Osteoblast (primary cell): ENCODE measurements around the gene ATL1. TPM values are rescaled to one million over a fixed set of nuclear protein-coding genes. Genes with fewer than 3 reads are reported as not detected.

Experiments used
- DNase-seq: peaks from one replicate; pipeline ENCODE4 v3.0.0; 2011; ENCODE audit warnings: low spot score, mixed read lengths; ENCODE audit not compliant: insufficient read length; ENCODE audit errors: missing footprints
- H2AFZ ChIP-seq: 2 replicates; pipeline ENCODE4 v1.6.0; 2011; ENCODE audit warnings: mild to moderate bottlenecking, low read length
- H3K27ac ChIP-seq: 2 replicates; pipeline ENCODE4 v1.5.1; 2011; ENCODE audit warnings: mild to moderate bottlenecking, low read depth, low read length, moderate library complexity
- H3K27me3 ChIP-seq: 2 replicates; pipeline ENCODE4 v1.6.0; 2012; ENCODE audit warnings: mild to moderate bottlenecking, control low read depth, inconsistent platforms, low read length, moderate library complexity; ENCODE audit not compliant: insufficient read depth
- H3K36me3 ChIP-seq: 2 replicates; pipeline ENCODE4 v1.5.1; 2011; ENCODE audit warnings: mild to moderate bottlenecking, low read length, control low read depth, moderate library complexity; ENCODE audit not compliant: insufficient read depth
- H3K4me1 ChIP-seq: 2 replicates; pipeline ENCODE4 v1.5.1; 2011; ENCODE audit warnings: mild to moderate bottlenecking, low read length, control low read depth, moderate library complexity; ENCODE audit not compliant: insufficient read depth
- H3K4me2 ChIP-seq: 2 replicates; pipeline ENCODE4 v1.6.0; 2011; ENCODE audit warnings: mild to moderate bottlenecking, low read length; ENCODE audit not compliant: insufficient read depth
- H3K4me3 ChIP-seq: fragments of 200-600 bp; sonication (generic); 3 replicates; pipeline ENCODE4 v1.5.1; 2012; ENCODE audit warnings: mild to moderate bottlenecking, low read length, inconsistent platforms; ENCODE audit not compliant: insufficient read depth
- H3K79me2 ChIP-seq: 2 replicates; pipeline ENCODE4 v1.6.0; 2012; ENCODE audit warnings: mild to moderate bottlenecking, low read length, control low read depth, inconsistent platforms; ENCODE audit not compliant: insufficient read depth
- H3K9me3 ChIP-seq: 2 replicates; pipeline ENCODE4 v1.5.1; 2011; ENCODE audit warnings: low read depth, low read length, control low read depth
- H4K20me1 ChIP-seq: 2 replicates; pipeline ENCODE4 v1.6.0; 2012; ENCODE audit warnings: mild to moderate bottlenecking, low read length, control low read depth; ENCODE audit not compliant: insufficient read depth
- total RNA-seq: library from RNA; depleted of rRNA; stranded (reverse); fragments of >200 nt; gene quantifications from 2 replicates; pipeline ENCODE4 v1.2.3, GENCODE V29; 2012
- TF ChIP-seq, protein P1 (sequence below): IDR thresholded peaks from 2 replicates; pipeline ENCODE4 v1.5.1; 2011; ENCODE audit warnings: mild to moderate bottlenecking, low read depth, low read length, moderate library complexity; ENCODE audit errors: extremely low read depth

ATL1 gene
- total RNA-seq, 1 donor: 6.5 TPM

GRCh38 chr14:50610465-50610864, 50.5 kb downstream of the ATL1 start:
- Histone ChIP-seq H3K4me3 (no peak overlapping the region), H3K36me3 (no peaks in the 10 kb centered on the region), H3K79me2 (no peaks in the 10 kb centered on the region), H3K9me3 (no peaks in the 10 kb centered on the region), H3K27me3 (no peaks in the 10 kb centered on the region), H2AFZ (no peak overlapping the region), H4K20me1 (no peaks in the 10 kb centered on the region), H3K4me2 (no peak overlapping the region), H3K4me1 (peaks cover 20% of the 10 kb centered on the region), H3K27ac (no peak overlapping the region)
- DNase-seq: no peak
- TF ChIP-seq, protein P1, sequence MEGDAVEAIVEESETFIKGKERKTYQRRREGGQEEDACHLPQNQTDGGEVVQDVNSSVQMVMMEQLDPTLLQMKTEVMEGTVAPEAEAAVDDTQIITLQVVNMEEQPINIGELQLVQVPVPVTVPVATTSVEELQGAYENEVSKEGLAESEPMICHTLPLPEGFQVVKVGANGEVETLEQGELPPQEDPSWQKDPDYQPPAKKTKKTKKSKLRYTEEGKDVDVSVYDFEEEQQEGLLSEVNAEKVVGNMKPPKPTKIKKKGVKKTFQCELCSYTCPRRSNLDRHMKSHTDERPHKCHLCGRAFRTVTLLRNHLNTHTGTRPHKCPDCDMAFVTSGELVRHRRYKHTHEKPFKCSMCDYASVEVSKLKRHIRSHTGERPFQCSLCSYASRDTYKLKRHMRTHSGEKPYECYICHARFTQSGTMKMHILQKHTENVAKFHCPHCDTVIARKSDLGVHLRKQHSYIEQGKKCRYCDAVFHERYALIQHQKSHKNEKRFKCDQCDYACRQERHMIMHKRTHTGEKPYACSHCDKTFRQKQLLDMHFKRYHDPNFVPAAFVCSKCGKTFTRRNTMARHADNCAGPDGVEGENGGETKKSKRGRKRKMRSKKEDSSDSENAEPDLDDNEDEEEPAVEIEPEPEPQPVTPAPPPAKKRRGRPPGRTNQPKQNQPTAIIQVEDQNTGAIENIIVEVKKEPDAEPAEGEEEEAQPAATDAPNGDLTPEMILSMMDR: no peak

GRCh38 chr14:50612806-50613205, 52.9 kb downstream of the ATL1 start:
- H3K4me3 ChIP-seq: no peak overlapping the region
- no peaks in the 10 kb centered on the region for H3K79me2 ChIP-seq
- H4K20me1 ChIP-seq: no peaks in the 10 kb centered on the region
- H3K27ac ChIP-seq: no peak overlapping the region
- no peak overlapping the region for H3K4me2 ChIP-seq
- no peak for DNase-seq
- peaks cover 5% of the 10 kb centered on the region for H3K4me1 ChIP-seq
- H3K9me3 ChIP-seq: no peaks in the 10 kb centered on the region
- H2AFZ ChIP-seq: no peak overlapping the region
- no peaks in the 10 kb centered on the region for H3K27me3 ChIP-seq
- TF ChIP-seq, protein P1: no peak
- no peaks in the 10 kb centered on the region for H3K36me3 ChIP-seq

DNA sequence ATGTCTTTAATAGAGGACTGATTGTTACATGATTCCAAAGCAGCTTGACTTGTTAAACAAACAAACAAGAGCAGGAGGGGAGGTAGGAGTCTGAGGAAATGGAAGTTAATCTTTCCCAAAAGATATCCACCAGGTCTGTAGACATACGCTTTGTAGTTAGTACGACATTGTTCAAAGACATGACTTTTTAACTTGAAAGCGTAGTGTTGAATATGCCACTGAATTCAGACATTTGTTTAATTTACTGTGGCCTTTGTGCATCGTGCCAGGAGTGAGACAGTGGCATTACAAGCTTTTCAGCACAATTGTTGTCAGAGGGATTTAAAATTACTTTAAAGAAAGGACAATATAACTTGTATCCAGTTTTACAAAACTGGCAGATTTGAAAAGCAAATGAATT, 55.1 kb downstream of the ATL1 start:
- Histone ChIP-seq H3K27me3 (no peaks in the 10 kb centered on the region), H3K4me1 (peaks cover under 1% of the 10 kb centered on the region), H4K20me1 (no peaks in the 10 kb centered on the region), H3K27ac (no peak overlapping the region), H3K9me3 (no peaks in the 10 kb centered on the region), H3K4me3 (no peak overlapping the region), H3K79me2 (no peaks in the 10 kb centered on the region), H3K4me2 (no peak overlapping the region), H3K36me3 (no peaks in the 10 kb centered on the region), H2AFZ (no peak overlapping the region)
- TF ChIP-seq, protein P1: no peak
- no peak for DNase-seq

GRCh38 chr14:50615552-50615951, 55.6 kb downstream of the ATL1 start:
- DNase-seq: no peak
- H3K4me1 ChIP-seq: peaks cover 6% of the 10 kb centered on the region
- H3K27me3 ChIP-seq: no peaks in the 10 kb centered on the region
- no peaks in the 10 kb centered on the region for H3K79me2 ChIP-seq
- H3K27ac ChIP-seq: no peak overlapping the region
- no peaks in the 10 kb centered on the region for H3K36me3 ChIP-seq
- H2AFZ ChIP-seq: no peak overlapping the region
- no peaks in the 10 kb centered on the region for H4K20me1 ChIP-seq
- no peak overlapping the region for H3K4me3 ChIP-seq
- TF ChIP-seq, protein P1: no peak
- no peaks in the 10 kb centered on the region for H3K9me3 ChIP-seq
- no peak overlapping the region for H3K4me2 ChIP-seq
